H1 (cell line): Measurements from ENCODE around the gene GRIA3. TPM values are rescaled to one million over a fixed set of nuclear protein-coding genes. Genes with fewer than 3 reads are reported as not detected.

ENCODE experiments used
- CHD1 ChIP-seq: IDR thresholded peaks from 2 replicates; pipeline ENCODE4 v1.6.1; 2012; ENCODE audit warnings: low read depth, low read length, improper control_type of control experiment
- CHD7 ChIP-seq: fragments of 300-600 bp; sonication (generic); IDR thresholded peaks from 2 replicates; pipeline ENCODE4 v1.7.1; 2012; ENCODE audit warnings: low read length, moderate library complexity, mild to moderate bottlenecking, inconsistent platforms; ENCODE audit not compliant: insufficient replicate concordance
- JUN ChIP-seq: IDR thresholded peaks from 2 replicates; pipeline ENCODE4 v1.6.1; 2011; ENCODE audit warnings: low read depth, mild to moderate bottlenecking, improper control_type of control experiment, low read length
- KDM1A ChIP-seq: fragments of 200-600, 300-600 bp; sonication (generic); IDR thresholded peaks from 2 replicates; pipeline ENCODE4 v1.7.1; 2016; ENCODE audit warnings: mild to moderate bottlenecking, low read length, borderline replicate concordance
- SP1 ChIP-seq: IDR thresholded peaks from 2 replicates; pipeline ENCODE4 v1.6.1; 2011; ENCODE audit warnings: low read depth, low read length
- SP4 ChIP-seq: IDR thresholded peaks from 2 replicates; pipeline ENCODE4 v1.6.1; 2012; ENCODE audit warnings: low read length, inconsistent platforms
- USF2 ChIP-seq: IDR thresholded peaks from 2 replicates; pipeline ENCODE4 v1.6.1; 2011; ENCODE audit warnings: low read length, improper control_type of control experiment
- polyA plus RNA-seq, 7 experiments: library from polyadenylated mRNA; depleted of rRNA in 3 of 7; stranded (reverse) in 5 of 7; unstranded in 2 of 7; fragments of >200 nt in 5 of 7; fragments of 200-250 nt in 2 of 7; gene quantifications; 1 replicate in 5 of 7; 2 replicates in 1 of 7; 4 replicates in 1 of 7; pipeline versions ENCODE4 v1.2.1 to v1.2.3, GENCODE V29; 2011 to 2013; ENCODE audit warnings: missing spikeins in 2 of 7, mixed read lengths in 2 of 7
- total RNA-seq: library from RNA; stranded (reverse); fragmentation: NEBNext Ultra II Directional; extraction: Animal tissue kit (Norgen Biotek cat#: 25700); gene quantifications from 2 replicates; pipeline ENCODE4 v1.2.1, GENCODE V29; 2021

Gene GRIA3
- total and polyA plus RNA-seq, 2 of the 8 experiments (the other 6 are each of a cell fraction or from before 2014, with no cell fraction given), result 2.6 to 3.0 TPM

GRCh38 chrX:123311486-123311885 lies 127.4 kb downstream of the GRIA3 start (continued):
- TF ChIP-seq CHD7 (no peak), USF2 (no peak), SP4 (no peak), SP1 (no peak), KDM1A (no peak), JUN (no peak), CHD1 (no peak)
